ENCODE results near the gene MAP3K13. TPM values are rescaled to one million over a fixed set of nuclear protein-coding genes. Genes with fewer than 3 reads are reported as not detected.

MAP3K13 gene
- 11.3 and 11.8 TPM in 2 replicates for total RNA-seq

- intact Hi-C loops (cut with micrococcal nuclease), result loop anchor here (1.0 kb wide), 1 partner anchor 9 kb away; no protein-coding TSS in a partner anchor
These were observed at the start of gene MAP3K13 for GRCh38 chr3:185362850-185363661. Gene MAP3K13, plus strand, starts transcription at chr3:185363136. Its CDS starts 65,446 bp downstream, at chr3:185428582.

- intact Hi-C loops (cut with micrococcal nuclease), result no loop called here
These were observed 49.2 kb upstream of the MAP3K13 start for GRCh38 chr3:185313693-185314246.

- intact Hi-C loops (cut with micrococcal nuclease), result no loop called here
These were observed 46.1 kb upstream of the MAP3K13 start for GRCh38 chr3:185316740-185317412.

GRCh38 chr3:185317674-185318073 lies 45.3 kb upstream of the MAP3K13 start:
- intact Hi-C loops (cut with micrococcal nuclease), result no loop called here

GRCh38 chr3:185318141-185318540 lies 44.8 kb upstream of the MAP3K13 start:
- intact Hi-C loops (cut with micrococcal nuclease), result no loop called here

GRCh38 chr3:185319801-185320200 lies 43.1 kb upstream of the MAP3K13 start:
- intact Hi-C loops (cut with micrococcal nuclease), result no loop called here

GRCh38 chr3:185320949-185321348 lies 42.0 kb upstream of the MAP3K13 start:
- intact Hi-C loops (cut with micrococcal nuclease), result no loop called here

- intact Hi-C loops (cut with micrococcal nuclease), result no loop called here
These were observed 40.7 kb upstream of the MAP3K13 start for GRCh38 chr3:185322101-185322719.

- intact Hi-C loops (cut with micrococcal nuclease), result no loop called here
These were observed 36.8 kb upstream of the MAP3K13 start for GRCh38 chr3:185325946-185326791.

GRCh38 chr3:185327062-185327461 lies 35.9 kb upstream of the MAP3K13 start:
- intact Hi-C loops (cut with micrococcal nuclease), result no loop called here

- intact Hi-C loops (cut with micrococcal nuclease), result no loop called here
These were observed 34.5 kb upstream of the MAP3K13 start for GRCh38 chr3:185328324-185329004.

- intact Hi-C loops (cut with micrococcal nuclease), result no loop called here
These were observed 32.7 kb upstream of the MAP3K13 start for GRCh38 chr3:185330238-185330637.

GRCh38 chr3:185330644-185331043 lies 32.3 kb upstream of the MAP3K13 start:
- intact Hi-C loops (cut with micrococcal nuclease), result no loop called here

- intact Hi-C loops (cut with micrococcal nuclease), result loop anchor here (1.0 kb wide), 2 partner anchors 22 to 49 kb away; no protein-coding TSS in a partner anchor
These were observed 30.8 kb upstream of the MAP3K13 start for GRCh38 chr3:185332026-185332735.

GRCh38 chr3:185335799-185336198 lies 27.1 kb upstream of the MAP3K13 start:
- intact Hi-C loops (cut with micrococcal nuclease), result no loop called here

- intact Hi-C loops (cut with micrococcal nuclease), result no loop called here
These were observed 25.6 kb upstream of the MAP3K13 start for GRCh38 chr3:185337231-185337816.

GRCh38 chr3:185339945-185340344 lies 23.0 kb upstream of the MAP3K13 start:
- intact Hi-C loops (cut with micrococcal nuclease), result no loop called here

GRCh38 chr3:185340751-185341150 lies 22.2 kb upstream of the MAP3K13 start:
- intact Hi-C loops (cut with micrococcal nuclease), result no loop called here

Measured in T-helper 1 cell treated with Interleukin-12 subunit alpha and Interleukin-12 subunit beta and Interleukin-4 antibody, amounts not matched to agents 30 ng/mL and 1 ng/mL, for 36 hours (primary cell).